ENCODE data around the gene SYNE3. TPM values are rescaled to one million over a fixed set of nuclear protein-coding genes. Genes with fewer than 3 reads are reported as not detected.
A peak's percentile ranks its signal among the peaks of the same experiment; 100 is the strongest.

SYNE3 gene
- polyA plus RNA-seq, 10 donors = 6.1 to 10.1 (median 9.4) TPM

- DNase-seq = no peak
Observed at GRCh38 chr14:95504135-95505029, 12.1 kb downstream of the SYNE3 start.

GRCh38 chr14:95503365-95504134 lies 12.9 kb downstream of the SYNE3 start:
- no peak for DNase-seq

DNA sequence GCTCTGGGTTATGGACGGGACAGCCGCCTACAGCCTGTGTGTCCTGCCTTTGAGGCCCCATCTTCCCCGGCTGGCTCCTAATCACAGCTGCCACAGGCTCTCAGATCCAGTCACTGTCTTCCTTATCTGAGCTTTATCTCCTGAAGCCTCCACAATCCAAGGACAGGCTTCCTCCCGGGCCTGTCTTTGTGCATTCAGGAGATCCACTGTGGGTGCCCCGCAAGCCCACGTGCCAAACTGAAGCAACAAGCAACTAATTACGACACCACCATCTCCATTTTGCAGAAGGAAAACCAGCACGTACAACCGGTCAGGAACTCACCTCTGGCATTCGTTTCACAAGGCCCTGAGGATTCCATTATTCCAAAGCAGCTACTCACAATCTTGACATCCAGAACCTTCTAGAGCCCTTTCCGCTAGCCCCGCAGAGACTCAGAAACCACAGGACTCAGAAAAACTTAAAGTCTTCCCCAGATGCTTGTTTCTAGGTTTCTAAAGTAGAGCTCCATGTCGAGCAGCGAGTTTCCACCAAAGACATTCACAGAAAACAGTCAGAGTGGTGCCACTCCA lies 14.0 kb downstream of the SYNE3 start:
- DNase-seq = no peak

- no peak for DNase-seq
Observed at GRCh38 chr14:95500772-95501401, 15.6 kb downstream of the SYNE3 start.

GRCh38 chr14:95500201-95500681 lies 16.2 kb downstream of the SYNE3 start:
- no peak for DNase-seq

- DNase-seq = no peak
Observed at GRCh38 chr14:95499354-95499750, 17.1 kb downstream of the SYNE3 start.

DNA sequence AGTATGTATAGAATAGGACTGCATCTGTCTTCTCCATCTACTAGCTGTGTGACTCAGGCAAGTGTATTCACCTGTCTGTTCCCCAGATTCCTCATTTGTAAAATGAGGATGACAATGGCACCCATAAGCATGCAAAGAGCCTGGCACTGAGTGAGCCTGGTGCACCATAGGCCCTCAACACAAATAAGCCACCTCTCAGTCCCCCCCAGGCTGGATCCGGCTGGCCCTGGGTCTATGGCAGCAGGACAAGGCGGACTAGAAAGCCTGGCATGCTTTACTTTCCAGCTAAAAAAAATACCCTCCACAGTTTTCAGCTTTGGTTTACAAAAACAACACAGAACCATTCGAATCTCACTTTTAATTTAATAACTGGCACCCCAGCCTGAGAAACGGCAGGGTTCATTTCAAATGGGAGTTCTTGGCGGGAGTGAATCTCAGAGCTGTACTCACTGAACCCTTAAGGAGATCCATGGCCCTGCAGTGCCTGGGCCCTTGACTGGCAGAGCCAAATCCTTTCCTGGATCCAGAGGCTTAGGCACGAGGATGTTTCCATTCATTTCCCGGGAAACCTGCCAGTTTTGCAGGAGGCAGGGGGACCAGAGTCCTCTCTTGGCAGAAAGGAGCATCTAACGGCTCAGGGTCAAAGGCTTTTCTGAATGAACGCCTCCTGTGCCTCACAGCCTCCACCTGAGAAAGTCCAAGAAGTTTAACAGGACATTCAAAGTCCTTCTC lies 17.7 kb downstream of the SYNE3 start:
- DNase-seq = peak in 2 of 3 donors; percentile 66 to 79

DNA sequence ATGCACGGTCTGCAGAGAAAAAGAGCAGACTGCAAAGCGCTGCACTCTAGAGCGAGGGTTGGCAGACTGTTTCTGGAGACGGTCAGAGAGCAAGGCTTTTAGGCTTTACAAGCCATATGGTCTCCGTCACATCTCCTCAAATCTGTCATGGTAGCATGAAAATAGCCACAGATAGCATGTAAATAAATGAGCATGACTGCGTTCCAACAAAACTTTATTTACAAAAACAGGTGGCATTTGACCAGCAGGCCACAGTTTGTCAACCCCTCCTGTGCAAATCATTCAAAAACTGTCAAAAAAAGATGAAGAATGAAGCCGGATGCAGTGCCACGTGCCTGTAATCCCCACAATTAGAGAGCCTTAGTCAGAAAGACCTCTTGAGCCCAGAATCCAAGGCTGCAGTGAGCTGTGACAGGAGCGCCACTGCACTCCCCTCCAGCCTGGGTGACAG lies 18.9 kb downstream of the SYNE3 start:
- peak in 1 of 3 donors; percentile 77 for DNase-seq

DNA sequence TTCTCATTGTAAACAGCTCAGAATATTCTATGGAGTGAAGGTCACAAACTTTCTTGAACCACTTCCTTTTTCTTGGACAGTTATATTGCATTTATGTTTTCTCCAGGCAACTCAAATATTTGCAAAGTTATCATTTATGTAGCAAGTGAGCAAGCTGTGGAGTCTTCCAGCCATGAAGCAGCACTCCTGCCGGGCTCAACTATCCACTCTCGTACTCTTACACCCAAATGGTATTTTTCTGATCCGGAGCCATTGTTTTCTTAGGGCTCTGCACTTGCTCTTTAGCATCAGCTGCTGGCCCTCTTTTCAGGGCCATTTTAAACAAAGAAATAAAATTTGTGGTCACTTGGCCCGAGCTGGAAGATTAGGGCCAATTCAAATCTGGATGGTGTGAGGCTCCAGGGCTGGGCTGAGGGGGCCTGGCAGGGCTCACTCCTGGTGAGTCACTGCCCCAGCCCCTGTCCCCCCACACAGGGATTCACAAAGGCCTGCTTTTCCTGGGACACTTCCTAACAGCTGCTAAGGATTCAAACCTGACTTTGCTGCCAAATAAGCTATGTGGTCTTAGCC lies 19.7 kb downstream of the SYNE3 start:
- DNase-seq = peak; percentile 76 to 91 (median 77)

- DNase-seq = no peak
Observed at GRCh38 chr14:95496111-95496681, 20.3 kb downstream of the SYNE3 start.

DNA sequence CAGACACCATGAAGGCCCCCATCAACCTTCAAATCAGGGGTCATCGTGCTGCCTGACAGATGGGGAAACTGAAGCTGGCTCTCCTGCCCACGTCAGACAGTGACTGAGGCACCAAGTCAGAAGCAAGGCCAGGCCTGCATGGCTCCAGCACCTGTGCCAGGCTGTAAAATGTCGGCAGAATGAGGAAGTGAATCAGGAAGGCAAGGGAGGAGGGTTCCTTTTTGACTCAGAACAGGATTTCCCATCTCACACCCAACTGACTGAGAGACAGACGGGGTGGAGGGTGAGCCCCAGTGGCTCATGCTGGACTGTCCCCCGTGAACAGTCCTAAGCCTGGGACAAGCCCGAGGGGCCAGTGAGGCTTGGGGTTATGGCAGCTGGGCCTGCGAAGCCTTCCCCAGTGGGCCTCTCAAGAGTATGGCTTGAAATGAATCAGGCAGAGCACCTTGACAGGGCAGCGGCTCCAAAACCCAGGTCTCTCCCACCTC lies 20.9 kb downstream of the SYNE3 start:
- DNase-seq = no peak

DNA sequence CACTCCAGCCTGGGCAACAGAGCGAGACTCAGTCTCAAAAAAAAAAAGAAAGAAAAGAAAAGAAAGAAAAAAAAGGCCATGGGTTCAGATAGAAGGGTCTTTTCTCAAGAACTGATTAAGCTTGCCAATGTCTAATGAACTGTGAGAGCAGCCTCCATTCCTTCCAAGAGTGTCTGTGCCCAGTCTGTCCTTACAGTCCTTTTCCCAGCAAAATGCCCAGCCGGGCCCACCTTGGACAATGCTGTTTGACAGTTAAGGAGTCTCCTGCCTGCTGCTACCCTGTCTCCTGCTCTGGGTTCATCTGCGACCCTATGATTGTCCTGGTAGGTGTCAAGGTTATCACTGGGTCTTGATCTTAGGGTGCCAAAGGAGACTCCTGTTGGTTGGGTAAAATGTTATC lies 21.4 kb downstream of the SYNE3 start:
- DNase-seq = no peak

DNA sequence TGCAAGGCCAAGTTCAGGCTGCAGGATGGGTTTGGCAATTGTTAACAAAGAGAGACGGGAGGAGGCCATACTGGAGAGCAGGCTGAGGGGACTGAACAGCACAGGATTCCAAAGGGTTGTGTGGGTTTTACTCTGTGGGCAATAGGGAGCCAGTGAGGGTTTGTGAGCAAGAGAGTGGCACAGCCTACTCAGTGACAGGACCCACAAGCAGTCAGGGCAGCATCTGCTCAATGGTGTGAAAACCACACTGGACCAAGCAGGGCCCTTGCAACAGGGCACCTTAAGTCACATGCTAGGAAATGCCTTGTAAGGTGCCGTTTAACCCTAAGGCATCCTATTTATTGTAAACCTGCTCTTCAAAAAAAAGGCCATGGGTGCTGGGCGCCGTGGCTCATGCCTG lies 22.0 kb downstream of the SYNE3 start:
- DNase-seq = no peak

- DNase-seq = no peak
Observed at GRCh38 chr14:95493976-95494375, 22.5 kb downstream of the SYNE3 start.

DNA sequence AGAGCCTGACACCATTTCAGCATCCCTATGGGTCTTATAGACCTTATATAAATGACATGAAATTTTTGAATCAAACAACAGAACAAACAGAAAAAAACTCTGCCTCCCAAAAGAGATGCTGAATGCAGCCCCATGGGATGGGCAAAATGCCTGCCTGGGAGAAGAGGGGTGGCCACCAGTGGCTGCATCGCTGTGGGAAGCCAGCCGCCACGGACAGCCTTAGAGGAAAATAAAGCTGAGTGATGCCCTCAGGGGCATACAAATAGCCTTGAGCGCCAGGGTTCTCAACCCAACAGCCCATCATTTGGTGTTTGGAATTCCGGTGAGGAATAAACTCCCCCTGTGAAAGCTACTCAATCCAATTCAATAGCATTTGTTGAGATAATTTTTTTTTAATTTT lies 22.9 kb downstream of the SYNE3 start:
- DNase-seq = no peak

DNA sequence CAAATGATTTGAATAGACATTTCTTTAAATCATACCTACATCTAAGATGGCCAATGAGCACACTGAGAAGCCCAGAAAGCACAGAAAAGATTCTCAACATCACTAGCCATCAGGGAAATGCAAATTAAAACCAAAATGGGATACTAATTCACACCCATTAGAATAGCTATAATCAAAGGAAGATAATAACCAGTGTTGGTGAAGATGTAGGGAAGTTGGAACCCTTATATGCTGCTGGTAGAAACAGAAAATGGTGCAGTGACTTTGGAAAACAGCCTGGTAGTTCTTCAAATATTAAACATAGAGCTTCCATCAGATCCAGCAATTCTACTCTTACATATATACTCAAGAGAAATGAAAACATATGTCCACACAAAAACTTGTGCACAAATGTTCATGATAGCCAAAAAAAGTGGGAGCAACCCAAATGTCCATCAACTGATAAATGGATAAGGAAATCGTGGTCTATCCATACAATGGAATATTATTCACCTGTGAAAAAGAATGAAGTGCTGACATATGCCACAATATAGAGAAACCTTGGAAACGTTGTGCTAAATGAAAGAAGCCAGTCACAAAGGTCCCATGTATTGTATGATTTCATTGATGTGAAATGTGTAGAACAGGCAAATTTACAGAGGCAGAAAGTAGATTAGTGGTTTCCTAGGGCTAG lies 24.4 kb downstream of the SYNE3 start:
- DNase-seq = no peak

GRCh38 chr14:95490727-95491451 lies 25.6 kb downstream of the SYNE3 start:
- DNase-seq = no peak

DNA sequence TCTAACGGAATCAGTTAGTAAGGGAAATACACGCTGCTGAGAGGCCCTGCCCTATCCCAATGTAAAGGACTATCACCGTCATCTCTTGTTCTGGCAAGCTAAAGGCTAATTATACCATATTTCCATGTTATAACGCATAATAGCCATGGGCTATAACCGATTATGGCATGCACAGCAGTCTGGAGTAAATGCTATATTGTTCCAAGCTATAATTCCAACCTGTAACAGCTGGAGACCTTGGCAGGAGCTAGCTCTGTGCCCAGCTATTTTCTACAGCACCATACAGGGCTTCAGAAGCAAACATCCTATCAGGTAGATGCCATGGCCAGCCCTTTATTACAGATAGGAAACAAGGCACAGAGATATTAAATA lies 26.3 kb downstream of the SYNE3 start:
- DNase-seq = no peak

Measured in muscle of back (tissue), 11 donors.